Pancreas (tissue), 10 donors: Measurements from ENCODE around the gene LIMCH1. TPM values are rescaled to one million over a fixed set of nuclear protein-coding genes. Genes with fewer than 3 reads are reported as not detected.
A peak's percentile ranks its signal among the peaks of the same experiment; 100 is the strongest.

Source experiments
- ATAC-seq, 4 donors: fragments of 200-7000 bp; cut with Tn5 transposase; one replicate each; pipeline versions ENCODE4 v1.8.0 to v1.9.1; 2020; ENCODE audit warnings: mild to moderate bottlenecking in 4 of 4, moderate library complexity in 4 of 4
- DNase-seq, 6 donors: peaks; one replicate each; pipeline ENCODE4 v3.0.0-alpha.2; 2020
- FAIRE-seq: peaks from 2 replicates; lab custom pipeline; 2012; peaks lifted over from hg19 to GRCh38; lab: Jason Lieb, UNC
- H3K27ac ChIP-seq, 4 donors: fragments of 200-600 bp; sonication (generic); 1 replicate in 3 of 4; 2 replicates in 1 of 4; pipeline versions ENCODE4 v1.5.0 to v1.8.0; 2020
- H3K27me3 ChIP-seq, 4 donors: fragments of 200-600 bp; one replicate each; pipeline ENCODE4 v1.8.0; 2021
- H3K36me3 ChIP-seq, 3 donors: fragments of 200-600 bp; sonication (generic) in 1 of 3; one replicate each; pipeline versions ENCODE4 v1.5.0 to v1.8.0; 2020 to 2021
- H3K4me1 ChIP-seq, 3 donors: fragments of 200-600 bp; one replicate each; pipeline ENCODE4 v1.8.0; 2021
- H3K4me3 ChIP-seq, 4 donors: fragments of 200-600 bp; sonication (generic) in 2 of 4; one replicate each; pipeline versions ENCODE4 v1.5.0 to v1.8.0; 2020 to 2021
- H3K9me3 ChIP-seq, 4 donors: fragments of 200-600 bp; one replicate each; pipeline ENCODE4 v1.8.0; 2021
- WGBS, 2 donors: extraction: QIAGEN DNeasy Blood & Tissue Kit; methylation state at CpG; one replicate each; pipeline ENCODE4 v1.1.7; 2013; 5-methylcytosine and 5-hydroxymethylcytosine counted together
- intact Hi-C, 3 donors: fragments of 100-400 bp; cut with DNase I; formaldehyde crosslinking; loops; one replicate each; pipeline versions ENCODE4 v1.11.1 to v1.14.2; 2022
- polyA plus RNA-seq, 2 donors: library from polyadenylated mRNA; stranded (reverse); fragments of 200-250 nt; gene quantifications; one replicate each; pipeline ENCODE4 v1.2.3, GENCODE V29; 2013
- total RNA-seq, 6 donors: library from RNA; stranded (reverse); fragmentation: NEBNext Ultra II Directional in 4 of 6; extraction: Animal tissue kit (Norgen Biotek cat#: 25700) in 4 of 6; gene quantifications; one replicate each; pipeline versions ENCODE4 v1.2.1 to v1.2.4, GENCODE V29; 2021 to 2023
- TF ChIP-seq, protein P1 (sequence below), 4 donors: fragments of 200-600 bp; sonication (generic) in 3 of 4; IDR thresholded peaks; one replicate each; pipeline versions ENCODE4 v1.5.0 to v1.8.0; 2021; ENCODE audit warnings: antibody characterized with exemption in 4 of 4
- donor health status: healthy with polysubstance abuse.
- donor health status: DM: no; HTN: no; CAD: no; lungs with moderate emphysema.
- donor health status: DM: no; HTN: no; CAD: no.
- donor health status: control.
- donor health status: control.
- donor health status: Bipolar disorder and iron deficiency.
- donor health status: DM: yes; HTN: yes; CAD: no.
- donor health status: DM: no; HTN: no; CAD: no.
- donor health status: DM: no; HTN: no; CAD: no.
- donor health status: DM: yes; HTN: yes; CAD: no.

The LIMCH1 gene
- total and polyA plus RNA-seq, 8 donors: 5.5 to 20.7 (median 11.0) TPM

DNA sequence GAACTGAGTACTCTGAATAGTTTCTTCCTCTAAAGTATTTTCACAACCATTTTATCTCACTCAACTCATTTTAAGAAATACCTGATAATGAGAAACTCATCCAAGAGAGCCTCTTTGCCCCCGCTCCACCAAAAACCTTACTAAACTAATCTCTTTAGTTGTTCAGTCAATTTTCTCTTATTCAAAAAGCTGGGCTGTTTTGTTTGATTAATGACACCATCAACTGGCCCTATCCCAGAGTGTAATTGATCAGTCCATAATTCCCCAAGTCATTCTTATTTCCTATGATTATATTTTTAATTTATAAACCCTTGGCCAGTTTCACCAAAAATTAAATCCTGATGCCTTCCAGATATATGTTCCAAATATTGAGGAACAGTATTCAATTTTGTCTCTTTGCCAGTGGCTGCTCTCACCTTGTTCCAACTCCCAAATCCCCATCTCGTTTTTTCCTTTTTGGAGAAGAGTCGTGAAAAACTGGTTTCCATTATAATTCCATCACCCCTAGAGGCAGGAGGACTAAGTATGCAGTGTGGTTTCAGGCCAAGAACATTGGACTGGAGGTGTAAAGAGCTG lies 10.4 kb downstream of the LIMCH1 start:
- ATAC-seq: no peak
- intact Hi-C loops: no loop called here

DNA sequence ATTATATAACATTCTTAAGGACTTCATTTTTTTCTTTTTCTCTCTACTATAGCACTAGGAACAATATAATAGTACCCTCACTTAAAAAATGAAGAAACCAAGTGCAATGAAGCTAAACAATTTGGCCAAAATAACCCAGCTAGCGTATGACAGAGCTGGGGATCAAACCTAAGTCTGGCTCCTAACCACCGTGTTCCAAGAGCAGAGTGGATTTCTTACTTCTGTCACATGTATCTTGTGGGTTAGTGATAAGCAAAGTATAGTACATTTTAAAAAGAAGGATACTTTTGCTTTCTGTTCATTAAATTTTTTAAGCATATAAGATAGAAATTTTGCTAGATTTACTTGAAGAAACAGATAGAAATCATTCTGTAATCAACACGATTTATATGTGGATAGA lies 11.5 kb downstream of the LIMCH1 start:
- Histone ChIP-seq H3K9me3 (no peaks in the 10 kb centered on the region), H3K36me3 (no peaks in the 10 kb centered on the region), H3K27me3 (no peaks in the 10 kb centered on the region), H3K27ac (no peak overlapping the region), H3K4me3 (no peak overlapping the region), H3K4me1 (peaks cover 0 to 13% (median 4%) of the 10 kb centered on the region in 3 donors)
- intact Hi-C loops: no loop called here
- FAIRE-seq (no peak), DNase-seq (no peak), ATAC-seq (no peak)
- WGBS, 2 donors: 65 to 67% methylated on average over 3 of the region's 3 CpGs
- TF ChIP-seq, protein P1, sequence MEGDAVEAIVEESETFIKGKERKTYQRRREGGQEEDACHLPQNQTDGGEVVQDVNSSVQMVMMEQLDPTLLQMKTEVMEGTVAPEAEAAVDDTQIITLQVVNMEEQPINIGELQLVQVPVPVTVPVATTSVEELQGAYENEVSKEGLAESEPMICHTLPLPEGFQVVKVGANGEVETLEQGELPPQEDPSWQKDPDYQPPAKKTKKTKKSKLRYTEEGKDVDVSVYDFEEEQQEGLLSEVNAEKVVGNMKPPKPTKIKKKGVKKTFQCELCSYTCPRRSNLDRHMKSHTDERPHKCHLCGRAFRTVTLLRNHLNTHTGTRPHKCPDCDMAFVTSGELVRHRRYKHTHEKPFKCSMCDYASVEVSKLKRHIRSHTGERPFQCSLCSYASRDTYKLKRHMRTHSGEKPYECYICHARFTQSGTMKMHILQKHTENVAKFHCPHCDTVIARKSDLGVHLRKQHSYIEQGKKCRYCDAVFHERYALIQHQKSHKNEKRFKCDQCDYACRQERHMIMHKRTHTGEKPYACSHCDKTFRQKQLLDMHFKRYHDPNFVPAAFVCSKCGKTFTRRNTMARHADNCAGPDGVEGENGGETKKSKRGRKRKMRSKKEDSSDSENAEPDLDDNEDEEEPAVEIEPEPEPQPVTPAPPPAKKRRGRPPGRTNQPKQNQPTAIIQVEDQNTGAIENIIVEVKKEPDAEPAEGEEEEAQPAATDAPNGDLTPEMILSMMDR (IDR thresholded peaks at IDR 0.05): no peak

More for the DNA sequence above, 10.4 kb downstream of the LIMCH1 start:
- H3K4me1 ChIP-seq: peaks cover 0 to 13% (median 4%) of the 10 kb centered on the region in 3 donors
- TF ChIP-seq, protein P1 (IDR thresholded peaks at IDR 0.05): no peak
- no peaks in the 10 kb centered on the region for H3K36me3 ChIP-seq
- FAIRE-seq: no peak
- H3K27me3 ChIP-seq: no peaks in the 10 kb centered on the region
- WGBS, 2 donors: 59 to 76% methylated on average over 3 of the region's 3 CpGs
- no peak overlapping the region for H3K27ac ChIP-seq
- no peak for DNase-seq
- no peaks in the 10 kb centered on the region for H3K9me3 ChIP-seq
- H3K4me3 ChIP-seq: no peak overlapping the region

DNA sequence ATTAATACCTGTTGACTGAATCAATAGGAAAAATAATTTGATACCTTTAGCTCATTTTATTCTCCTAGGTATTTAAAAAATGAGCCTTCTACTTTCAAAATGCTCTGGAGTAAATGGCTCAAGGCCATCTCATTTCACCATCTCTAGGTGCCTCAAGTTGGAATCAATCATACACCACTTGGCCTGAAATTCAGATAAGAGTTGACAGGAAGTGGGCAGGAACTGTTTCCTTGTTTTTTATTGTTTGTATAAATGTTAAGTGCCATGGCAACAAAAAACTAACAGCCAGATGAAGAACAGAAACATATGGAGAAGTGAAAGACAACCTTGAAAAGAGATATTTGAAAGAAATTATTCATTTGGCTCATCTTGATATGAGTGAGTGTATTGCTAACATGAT lies 12.4 kb downstream of the LIMCH1 start:
- H3K27ac ChIP-seq: no peak overlapping the region
- H3K9me3 ChIP-seq: no peaks in the 10 kb centered on the region
- TF ChIP-seq, protein P1 (IDR thresholded peaks at IDR 0.05): no peak
- no peak for FAIRE-seq
- ATAC-seq: peak; percentile 68 to 89 (median 79)
- no peak overlapping the region for H3K4me3 ChIP-seq
- peak in 2 of 6 donors; percentile 13 to 21 for DNase-seq
- no peaks in the 10 kb centered on the region for H3K36me3 ChIP-seq
- intact Hi-C loops: no loop called here
- peaks cover 0 to 13% (median 4%) of the 10 kb centered on the region in 3 donors for H3K4me1 ChIP-seq
- no peaks in the 10 kb centered on the region for H3K27me3 ChIP-seq

DNA sequence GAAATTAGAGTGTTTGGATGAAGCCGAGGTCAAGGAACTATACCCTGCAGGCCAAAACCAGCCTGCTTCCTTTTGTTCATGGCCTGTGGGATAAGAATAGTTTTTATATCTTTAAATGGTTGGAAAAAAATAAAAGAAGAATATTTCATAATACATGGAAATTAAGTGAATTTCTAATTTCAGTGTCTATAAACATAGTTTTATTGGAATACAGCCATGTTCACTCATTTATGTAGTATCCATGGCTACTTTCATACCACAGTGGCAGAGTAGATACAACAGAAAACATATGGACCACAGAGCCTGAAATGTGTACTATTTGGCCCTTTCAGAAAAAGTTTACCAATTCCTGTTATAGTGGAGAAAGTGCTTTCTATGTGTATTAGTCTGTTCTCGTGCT lies 13.6 kb downstream of the LIMCH1 start:
- no peak for FAIRE-seq

DNA sequence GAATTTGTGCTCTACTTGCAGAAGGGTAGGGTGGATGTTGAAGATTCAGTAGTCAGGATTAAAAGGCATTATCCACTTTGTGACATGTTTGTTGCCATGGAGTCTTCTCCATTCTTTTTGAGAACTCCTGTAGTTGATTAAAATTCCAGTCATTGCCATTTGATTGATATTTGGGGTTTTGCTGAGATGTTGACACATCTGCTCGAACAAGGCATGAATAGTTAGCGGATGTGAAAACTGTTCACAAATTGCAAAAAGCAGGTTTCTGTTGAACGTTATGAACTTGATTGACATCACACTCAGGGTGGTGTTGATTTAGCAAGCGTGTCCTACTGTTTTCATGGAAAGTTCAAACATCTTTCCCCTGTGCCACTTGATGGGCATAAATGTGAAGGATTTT lies 16.9 kb downstream of the LIMCH1 start:
- Histone ChIP-seq H3K4me3 (no peak overlapping the region), H3K9me3 (no peaks in the 10 kb centered on the region), H3K4me1 (peaks cover 0 to 9% (median 2%) of the 10 kb centered on the region in 3 donors), H3K27me3 (no peaks in the 10 kb centered on the region), H3K36me3 (no peaks in the 10 kb centered on the region), H3K27ac (no peak overlapping the region)
- TF ChIP-seq, protein P1 (IDR thresholded peaks at IDR 0.05): no peak
- 82 to 84% methylated on average over 4 of the region's 4 CpGs for WGBS, 2 donors
- no peak for DNase-seq
- ATAC-seq: no peak
- no peak for FAIRE-seq
- intact Hi-C loops: no loop called here

More for the DNA sequence above, 13.6 kb downstream of the LIMCH1 start:
- no peaks in the 10 kb centered on the region for H3K27me3 ChIP-seq
- no peak overlapping the region for H3K27ac ChIP-seq
- intact Hi-C loops: no loop called here
- peaks cover 0 to 13% (median 4%) of the 10 kb centered on the region in 3 donors for H3K4me1 ChIP-seq
- TF ChIP-seq, protein P1 (IDR thresholded peaks at IDR 0.05): no peak
- no peaks in the 10 kb centered on the region for H3K9me3 ChIP-seq
- no peak overlapping the region for H3K4me3 ChIP-seq
- ATAC-seq (no peak), DNase-seq (no peak)
- H3K36me3 ChIP-seq: no peaks in the 10 kb centered on the region
- 89 to 90% methylated on average over 2 of the region's 2 CpGs for WGBS, 2 donors
